ENCODE data around the gene PAM. TPM values are rescaled to one million over a fixed set of nuclear protein-coding genes. Genes with fewer than 3 reads are reported as not detected.

The PAM gene
- total RNA-seq, 1 experiment from 2014 or later = 190 TPM

- H3K27ac ChIP-seq (ENCODE audit: low read depth, low read length, poor library complexity, severe bottlenecking) = no peak overlapping the region
- intact Hi-C loops (cut with micrococcal nuclease; ENCODE audit: unreplicated experiment) = no loop called here
- peaks cover 14% of the 10 kb centered on the region for H3K9me3 ChIP-seq (ENCODE audit: low read depth, low read length, poor library complexity, severe bottlenecking)
- no peak overlapping the region for H3K4me3 ChIP-seq (ENCODE audit: low read depth, low read length, poor library complexity, severe bottlenecking)
- ChIA-PET CTCF (no interaction called here), POLR2A (ENCODE audit: low non-redundant PET) (no interaction called here)
- DNase-seq (ENCODE audit: low spot score) = no peak
- H3K4me1 ChIP-seq (ENCODE audit: insufficient read depth, low read length, poor library complexity, severe bottlenecking) = no peaks in the 10 kb centered on the region
- no peaks in the 10 kb centered on the region for H3K36me3 ChIP-seq (ENCODE audit: insufficient read depth, low read length, poor library complexity, severe bottlenecking)
- no TSS peak for BruUV-seq (replicated peaks)
- no peaks in the 10 kb centered on the region for H3K27me3 ChIP-seq (replicated peaks; ENCODE audit: insufficient read depth, low read depth, low read length, poor library complexity)
- no peak for TF ChIP-seq CTCF (conservative IDR thresholded peaks at IDR 0.05; ENCODE audit: low read depth, low read length)
- no peak for TF ChIP-seq EZH2 (IDR thresholded peaks at IDR 0.05; ENCODE audit: borderline replicate concordance, low read depth, low read length, poor library complexity, severe bottlenecking)
Measured at GRCh38 chr5:102988459-102988858, 233.4 kb downstream of the PAM start.

GRCh38 chr5:102991802-102992201 lies 236.7 kb downstream of the PAM start:
- POLR2A ChIA-PET (ENCODE audit: low non-redundant PET) = no interaction called here
- H3K4me3 ChIP-seq (ENCODE audit: low read depth, low read length, poor library complexity, severe bottlenecking) = no peak overlapping the region
- TF ChIP-seq CTCF (conservative IDR thresholded peaks at IDR 0.05; ENCODE audit: low read depth, low read length) = no peak
- no peak for TF ChIP-seq EZH2 (IDR thresholded peaks at IDR 0.05; ENCODE audit: borderline replicate concordance, low read depth, low read length, poor library complexity, severe bottlenecking)

GRCh38 chr5:102996011-102996575 lies 241.0 kb downstream of the PAM start:
- intact Hi-C loops (cut with micrococcal nuclease; ENCODE audit: unreplicated experiment) = no loop called here
- Histone ChIP-seq H3K4me1 (ENCODE audit: insufficient read depth, low read length, poor library complexity, severe bottlenecking) (no peaks in the 10 kb centered on the region), H3K36me3 (ENCODE audit: insufficient read depth, low read length, poor library complexity, severe bottlenecking) (no peaks in the 10 kb centered on the region), H3K27ac (ENCODE audit: low read depth, low read length, poor library complexity, severe bottlenecking) (no peak overlapping the region), H3K4me3 (ENCODE audit: low read depth, low read length, poor library complexity, severe bottlenecking) (no peak overlapping the region), H3K9me3 (ENCODE audit: low read depth, low read length, poor library complexity, severe bottlenecking) (no peaks in the 10 kb centered on the region), H3K27me3 (replicated peaks; ENCODE audit: insufficient read depth, low read depth, low read length, poor library complexity) (no peaks in the 10 kb centered on the region)
- CTCF ChIA-PET = no interaction called here
- TF ChIP-seq EZH2 (IDR thresholded peaks at IDR 0.05; ENCODE audit: borderline replicate concordance, low read depth, low read length, poor library complexity, severe bottlenecking) (no peak), CTCF (conservative IDR thresholded peaks at IDR 0.05; ENCODE audit: low read depth, low read length) (no peak)
- POLR2A ChIA-PET (ENCODE audit: low non-redundant PET) = no interaction called here
- no TSS peak for BruUV-seq (replicated peaks)
- no peak for DNase-seq (ENCODE audit: low spot score)

More at GRCh38 chr5:102991802-102992201, 236.7 kb downstream of the PAM start:
- no TSS peak for BruUV-seq (replicated peaks)
- Histone ChIP-seq H3K36me3 (ENCODE audit: insufficient read depth, low read length, poor library complexity, severe bottlenecking) (no peaks in the 10 kb centered on the region), H3K27ac (ENCODE audit: low read depth, low read length, poor library complexity, severe bottlenecking) (no peak overlapping the region), H3K27me3 (replicated peaks; ENCODE audit: insufficient read depth, low read depth, low read length, poor library complexity) (no peaks in the 10 kb centered on the region), H3K4me1 (ENCODE audit: insufficient read depth, low read length, poor library complexity, severe bottlenecking) (no peaks in the 10 kb centered on the region), H3K9me3 (ENCODE audit: low read depth, low read length, poor library complexity, severe bottlenecking) (no peaks in the 10 kb centered on the region)
- DNase-seq (ENCODE audit: low spot score) = no peak
- intact Hi-C loops (cut with micrococcal nuclease; ENCODE audit: unreplicated experiment) = no loop called here
- CTCF ChIA-PET = no interaction called here

All from A673 (cell line).